Calu3 (cell line): Measurements from ENCODE around the gene ZNF467. TPM values are rescaled to one million over a fixed set of nuclear protein-coding genes. Genes with fewer than 3 reads are reported as not detected.

Experiments
- BruUV-seq: library from RNA; stranded (reverse); fragments of 400-500 nt; replicated peaks from 2 replicates; lab custom pipeline; 2021; lab: Mats Ljungman, UMichigan
- CTCF ChIA-PET: fragments of 300-600 bp; sonication (Branson Sonifier 250); formaldehyde crosslinking; loops from one replicate; lab custom pipeline; 2022; ENCODE audit warnings: antibody characterized with exemption; lab: Charles Lee
- DNase-seq: peaks from one replicate; pipeline ENCODE4 v3.0.0; 2022
- H3K27ac Mint-ChIP-seq: one replicate; pipeline ENCODE4 v1.8.0; 2022; ENCODE audit warnings: mixed read lengths; ENCODE audit not compliant: unreplicated experiment
- H3K27me3 Mint-ChIP-seq: one replicate; pipeline ENCODE4 v1.8.0; 2022; ENCODE audit warnings: mixed read lengths; ENCODE audit not compliant: unreplicated experiment
- H3K36me3 Mint-ChIP-seq: one replicate; pipeline ENCODE4 v1.8.0; 2022; ENCODE audit warnings: mild to moderate bottlenecking, moderate library complexity, mixed read lengths; ENCODE audit not compliant: insufficient read depth, unreplicated experiment
- H3K4me1 Mint-ChIP-seq: one replicate; pipeline ENCODE4 v1.8.0; 2022; ENCODE audit warnings: mild to moderate bottlenecking, low read depth, mixed read lengths; ENCODE audit not compliant: unreplicated experiment
- H3K4me3 Mint-ChIP-seq: one replicate; pipeline ENCODE4 v1.8.0; 2022; ENCODE audit warnings: mild to moderate bottlenecking, low read depth, moderate library complexity, mixed read lengths; ENCODE audit not compliant: unreplicated experiment
- H3K9me3 Mint-ChIP-seq: one replicate; pipeline ENCODE4 v1.8.0; 2022; ENCODE audit warnings: low read depth, mixed read lengths; ENCODE audit not compliant: unreplicated experiment
- intact Hi-C: fragments of 100-400 bp; cut with micrococcal nuclease; formaldehyde crosslinking; loops from one replicate; pipeline ENCODE4 v1.10.0; 2022; ENCODE audit not compliant: unreplicated experiment
- total RNA-seq: library from RNA; stranded (reverse); gene quantifications from 2 replicates; pipeline ENCODE4 v1.2.3, GENCODE V29; 2022
- TF ChIP-seq, protein P1 (sequence below): fragments of 200-600 bp; IDR thresholded peaks from one replicate; pipeline ENCODE4 v1.8.0; 2022; ENCODE audit warnings: antibody characterized with exemption; ENCODE audit not compliant: unreplicated experiment

ZNF467 gene
- total RNA-seq, 1 experiment from 2014 or later = 0.54 TPM

DNA sequence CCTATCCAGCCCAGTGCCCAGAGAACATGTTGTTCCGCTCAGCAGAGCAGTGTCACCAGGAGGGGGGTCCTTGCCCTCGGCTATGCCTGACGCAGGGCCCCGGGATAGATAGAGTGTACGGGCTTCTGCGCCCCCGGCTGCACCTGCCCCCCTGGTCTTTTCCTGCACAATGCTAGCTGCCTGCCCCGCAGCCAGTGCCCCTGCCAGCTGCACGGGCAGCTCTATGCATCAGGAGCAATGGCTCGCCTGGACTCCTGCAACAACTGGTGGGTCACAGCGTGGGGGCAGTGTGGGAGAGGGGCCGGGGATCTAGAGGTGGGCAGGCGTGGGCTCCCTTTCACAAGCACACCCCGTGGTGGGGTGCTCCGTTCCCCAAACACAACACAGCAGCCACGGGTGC is 33.3 kb upstream of the ZNF467 start:
- TF ChIP-seq, protein P1, sequence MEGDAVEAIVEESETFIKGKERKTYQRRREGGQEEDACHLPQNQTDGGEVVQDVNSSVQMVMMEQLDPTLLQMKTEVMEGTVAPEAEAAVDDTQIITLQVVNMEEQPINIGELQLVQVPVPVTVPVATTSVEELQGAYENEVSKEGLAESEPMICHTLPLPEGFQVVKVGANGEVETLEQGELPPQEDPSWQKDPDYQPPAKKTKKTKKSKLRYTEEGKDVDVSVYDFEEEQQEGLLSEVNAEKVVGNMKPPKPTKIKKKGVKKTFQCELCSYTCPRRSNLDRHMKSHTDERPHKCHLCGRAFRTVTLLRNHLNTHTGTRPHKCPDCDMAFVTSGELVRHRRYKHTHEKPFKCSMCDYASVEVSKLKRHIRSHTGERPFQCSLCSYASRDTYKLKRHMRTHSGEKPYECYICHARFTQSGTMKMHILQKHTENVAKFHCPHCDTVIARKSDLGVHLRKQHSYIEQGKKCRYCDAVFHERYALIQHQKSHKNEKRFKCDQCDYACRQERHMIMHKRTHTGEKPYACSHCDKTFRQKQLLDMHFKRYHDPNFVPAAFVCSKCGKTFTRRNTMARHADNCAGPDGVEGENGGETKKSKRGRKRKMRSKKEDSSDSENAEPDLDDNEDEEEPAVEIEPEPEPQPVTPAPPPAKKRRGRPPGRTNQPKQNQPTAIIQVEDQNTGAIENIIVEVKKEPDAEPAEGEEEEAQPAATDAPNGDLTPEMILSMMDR = no peak
- no peaks in the 10 kb centered on the region for H3K9me3 Mint-ChIP-seq
- H3K4me3 Mint-ChIP-seq = no peak overlapping the region
- BruUV-seq = no TSS peak
- H3K4me1 Mint-ChIP-seq = peaks cover 9% of the 10 kb centered on the region
- intact Hi-C loops = no loop called here
- no peak overlapping the region for H3K27ac Mint-ChIP-seq
- peaks cover 4% of the 10 kb centered on the region for H3K36me3 Mint-ChIP-seq
- DNase-seq = no peak
- CTCF ChIA-PET = interaction anchor here (1.4 kb wide), 1 partner anchor 144 kb away, joined by 3 read pairs; no protein-coding TSS in a partner anchor
- peaks cover 91% of the 10 kb centered on the region for H3K27me3 Mint-ChIP-seq

GRCh38 chr7:149804106-149804505 is 30.7 kb upstream of the ZNF467 start:
- no TSS peak for BruUV-seq
- CTCF ChIA-PET = no interaction called here
- H3K36me3 Mint-ChIP-seq = peaks cover 8% of the 10 kb centered on the region
- H3K9me3 Mint-ChIP-seq = no peaks in the 10 kb centered on the region
- H3K27ac Mint-ChIP-seq = no peak overlapping the region
- no peak overlapping the region for H3K4me3 Mint-ChIP-seq
- intact Hi-C loops = no loop called here
- peaks cover 91% of the 10 kb centered on the region for H3K27me3 Mint-ChIP-seq
- peaks cover 9% of the 10 kb centered on the region for H3K4me1 Mint-ChIP-seq
- DNase-seq = no peak
- TF ChIP-seq, protein P1 = no peak

- BruUV-seq = no TSS peak
- CTCF ChIA-PET = no interaction called here
- intact Hi-C loops = no loop called here
- TF ChIP-seq, protein P1 = no peak
- Mint-ChIP-seq H3K4me1 (peaks cover 9% of the 10 kb centered on the region), H3K9me3 (no peaks in the 10 kb centered on the region), H3K36me3 (peaks cover 8% of the 10 kb centered on the region), H3K27ac (no peak overlapping the region), H3K4me3 (no peak overlapping the region), H3K27me3 (peaks cover 91% of the 10 kb centered on the region)
- no peak for DNase-seq
Observed at GRCh38 chr7:149803551-149804074, 30.2 kb upstream of the ZNF467 start.

GRCh38 chr7:149802966-149803365 is 29.6 kb upstream of the ZNF467 start:
- no peaks in the 10 kb centered on the region for H3K9me3 Mint-ChIP-seq
- peaks cover 8% of the 10 kb centered on the region for H3K36me3 Mint-ChIP-seq
- TF ChIP-seq, protein P1 = no peak
- peaks cover 92% of the 10 kb centered on the region for H3K27me3 Mint-ChIP-seq
- intact Hi-C loops = no loop called here
- H3K4me1 Mint-ChIP-seq = peaks cover 7% of the 10 kb centered on the region
- BruUV-seq = no TSS peak
- DNase-seq = no peak
- no peak overlapping the region for H3K27ac Mint-ChIP-seq
- CTCF ChIA-PET = no interaction called here
- no peak overlapping the region for H3K4me3 Mint-ChIP-seq
